Activated naive CD4-positive, alpha-beta T cell treated with anti-CD3 and anti-CD28 coated beads, Interleukin-2, amount 50 U/mL, for 72 hours (primary cell): Measurements from ENCODE around the gene MGAT3. TPM values are rescaled to one million over a fixed set of nuclear protein-coding genes. Genes with fewer than 3 reads are reported as not detected.
"Not testable (repeated sequence)": the region's sequence is repeated elsewhere in the genome, so short reads cannot be mapped to it uniquely, and the experiment has no call there.

Source experiments
- ATAC-seq, 2 donors: fragments of 150-1000 bp; cut with Tn5 transposase; 2 replicates each; pipeline ENCODE4 v1.10.0; 2021; ENCODE audit warnings: mild to moderate bottlenecking in 2 of 2, moderate library complexity in 2 of 2
- DNase-seq, 2 donors: peaks; one replicate each; pipeline ENCODE4 v3.0.0; 2021 to 2022; ENCODE audit warnings: low spot score in 2 of 2
- H3K27ac Mint-ChIP-seq, 2 donors: one replicate each; pipeline ENCODE4 v1.8.0; 2022; ENCODE audit warnings: mild to moderate bottlenecking in 2 of 2, mixed read lengths in 2 of 2
- H3K36me3 Mint-ChIP-seq, 2 donors: one replicate each; pipeline ENCODE4 v1.8.0; 2022; ENCODE audit warnings: mixed read lengths in 2 of 2
- H3K9me3 Mint-ChIP-seq, 2 donors: one replicate each; pipeline ENCODE4 v1.8.0; 2022; ENCODE audit warnings: mixed read lengths in 2 of 2
- total RNA-seq, 2 donors: library from RNA; stranded (reverse); gene quantifications; one replicate each; pipeline ENCODE4 v1.2.3, GENCODE V29; 2022

Gene MGAT3
- total RNA-seq, 2 donors from 2014 or later = 1.9 to 2.8 TPM

- ATAC-seq = no peak
- Mint-ChIP-seq H3K27ac (no peak overlapping the region), H3K36me3 (no peaks in the 10 kb centered on the region), H3K9me3 (no peaks in the 10 kb centered on the region)
- no peak for DNase-seq
Measured at GRCh38 chr22:39490966-39491680, 34.3 kb downstream of the MGAT3 start.

GRCh38 chr22:39491696-39492095 is 34.9 kb downstream of the MGAT3 start:
- ATAC-seq (no peak), DNase-seq (no peak)
- Mint-ChIP-seq H3K27ac (no peak overlapping the region), H3K9me3 (no peaks in the 10 kb centered on the region), H3K36me3 (no peaks in the 10 kb centered on the region)

GRCh38 chr22:39492186-39492585 is 35.4 kb downstream of the MGAT3 start:
- Mint-ChIP-seq H3K27ac (no peak overlapping the region), H3K9me3 (no peaks in the 10 kb centered on the region), H3K36me3 (no peaks in the 10 kb centered on the region)
- ATAC-seq = no peak
- DNase-seq = no peak

GRCh38 chr22:39493759-39494158 is 36.9 kb downstream of the MGAT3 start:
- DNase-seq (no peak), ATAC-seq (no peak)
- Mint-ChIP-seq H3K9me3 (no peaks in the 10 kb centered on the region), H3K36me3 (no peaks in the 10 kb centered on the region), H3K27ac (peak overlapping the region in 1 of 2 donors; percentile 48)

- Mint-ChIP-seq H3K27ac (no peak overlapping the region), H3K36me3 (no peaks in the 10 kb centered on the region), H3K9me3 (no peaks in the 10 kb centered on the region)
- DNase-seq (no peak), ATAC-seq (no peak)
Measured at GRCh38 chr22:39494471-39495120, 37.8 kb downstream of the MGAT3 start.

- no peaks in the 10 kb centered on the region for H3K9me3 Mint-ChIP-seq
- peak overlapping the region; percentile 14 to 44 for H3K27ac Mint-ChIP-seq
- ATAC-seq (peak; percentile 79 to 80), DNase-seq (peak in 1 of 2 donors; percentile 63)
- H3K36me3 Mint-ChIP-seq = no peaks in the 10 kb centered on the region
Measured at GRCh38 chr22:39496131-39496838, 39.5 kb downstream of the MGAT3 start.

GRCh38 chr22:39497429-39497828 is 40.6 kb downstream of the MGAT3 start:
- ATAC-seq = no peak
- no peaks in the 10 kb centered on the region for H3K9me3 Mint-ChIP-seq
- peaks cover 5% of the 10 kb centered on the region in 2 donors for H3K36me3 Mint-ChIP-seq
- H3K27ac Mint-ChIP-seq = no peak overlapping the region
- DNase-seq = no peak

- Mint-ChIP-seq H3K27ac (no peak overlapping the region), H3K9me3 (no peaks in the 10 kb centered on the region), H3K36me3 (peaks cover 6 to 13% of the 10 kb centered on the region in 2 donors)
- ATAC-seq (no peak), DNase-seq (no peak)
Measured at GRCh38 chr22:39498368-39498767, 41.6 kb downstream of the MGAT3 start.

- H3K36me3 Mint-ChIP-seq = peaks cover 6 to 17% of the 10 kb centered on the region in 2 donors
- DNase-seq (no peak), ATAC-seq (no peak)
- no peaks in the 10 kb centered on the region for H3K9me3 Mint-ChIP-seq
- no peak overlapping the region for H3K27ac Mint-ChIP-seq
Measured at GRCh38 chr22:39498802-39499201, 42.0 kb downstream of the MGAT3 start.

- no peak for DNase-seq
- no peak overlapping the region for H3K27ac Mint-ChIP-seq
- H3K36me3 Mint-ChIP-seq = peaks cover 6 to 26% of the 10 kb centered on the region in 2 donors
- ATAC-seq = no peak
- H3K9me3 Mint-ChIP-seq = no peaks in the 10 kb centered on the region
Measured at GRCh38 chr22:39500101-39500500, 43.3 kb downstream of the MGAT3 start.

- ATAC-seq (no peak), DNase-seq (no peak)
- peaks cover 19 to 41% of the 10 kb centered on the region in 2 donors for H3K36me3 Mint-ChIP-seq
- H3K27ac Mint-ChIP-seq = peak overlapping the region; percentile 80 to 92
- H3K9me3 Mint-ChIP-seq = no peaks in the 10 kb centered on the region
Measured at GRCh38 chr22:39501644-39502108, 44.9 kb downstream of the MGAT3 start.

- H3K36me3 Mint-ChIP-seq = peaks cover 22 to 44% of the 10 kb centered on the region in 2 donors
- DNase-seq (peak; percentile 92 to 95), ATAC-seq (peak; percentile 98 to 99)
- H3K27ac Mint-ChIP-seq = peak within 1 kb of the TSS; percentile 92 to 95
- H3K9me3 Mint-ChIP-seq = no peaks in the 10 kb centered on the region
Measured at GRCh38 chr22:39502109-39502788, 45.4 kb downstream of the MGAT3 start, which contains the start of gene MIEF1. TSS of gene MIEF1 (plus strand) at chr22:39502290. CDS start at chr22:39511295, 9,005 bp downstream.

GRCh38 chr22:39502789-39503409 is 46.1 kb downstream of the MGAT3 start:
- DNase-seq (no peak), ATAC-seq (no peak)
- Mint-ChIP-seq H3K27ac (peak overlapping the region; percentile 58 to 92), H3K36me3 (peaks cover 22 to 44% of the 10 kb centered on the region in 2 donors), H3K9me3 (no peaks in the 10 kb centered on the region)

GRCh38 chr22:39503630-39504029 is 46.8 kb downstream of the MGAT3 start:
- peaks cover 25 to 44% of the 10 kb centered on the region in 2 donors for H3K36me3 Mint-ChIP-seq
- H3K9me3 Mint-ChIP-seq = no peaks in the 10 kb centered on the region
- DNase-seq (no peak), ATAC-seq (no peak)
- H3K27ac Mint-ChIP-seq = peak overlapping the region; percentile 58 to 92

- Mint-ChIP-seq H3K9me3 (no peaks in the 10 kb centered on the region), H3K27ac (peak overlapping the region; percentile 37 to 51), H3K36me3 (peaks cover 28 to 44% of the 10 kb centered on the region in 2 donors)
- ATAC-seq = no peak
- DNase-seq = no peak
Measured at GRCh38 chr22:39504071-39504470, 47.3 kb downstream of the MGAT3 start.

- peak overlapping the region; percentile 38 to 48 for H3K27ac Mint-ChIP-seq
- H3K9me3 Mint-ChIP-seq, DNase-seq, ATAC-seq: not testable (repeated sequence)
- peaks cover 35 to 50% of the 10 kb centered on the region in 2 donors for H3K36me3 Mint-ChIP-seq
Measured at GRCh38 chr22:39507021-39507420, 50.2 kb downstream of the MGAT3 start.
